Stimulated activated CD4-positive, alpha-beta T cell treated with anti-CD3 and anti-CD28 coated beads, Interleukin-12 subunit alpha, Interleukin-12 subunit beta, amount 100 ng/mL, for 24 hours (primary cell): ENCODE results near the gene SERPINA3.
"Not testable (repeated sequence)": the region's sequence is repeated elsewhere in the genome, so short reads cannot be mapped to it uniquely, and the experiment has no call there.

ENCODE experiments used
- DNase-seq, 2 experiments: peaks; one replicate each; pipeline ENCODE4 v3.0.0-alpha.2; 2020; ENCODE audit warnings: low read depth in 2 of 2

Gene SERPINA3

GRCh38 chr14:94612174-94612573 is at the start of gene SERPINA3:
Gene SERPINA3 (plus strand): TSS chr14:94612391. CDS start chr14:94614442, 2,051 bp downstream.
- DNase-seq: no peak

- DNase-seq: no peak
These were observed 49.0 kb upstream of the SERPINA3 start for GRCh38 chr14:94562941-94563883.

- no peak for DNase-seq
These were observed 47.8 kb upstream of the SERPINA3 start for GRCh38 chr14:94564381-94564780.

DNA sequence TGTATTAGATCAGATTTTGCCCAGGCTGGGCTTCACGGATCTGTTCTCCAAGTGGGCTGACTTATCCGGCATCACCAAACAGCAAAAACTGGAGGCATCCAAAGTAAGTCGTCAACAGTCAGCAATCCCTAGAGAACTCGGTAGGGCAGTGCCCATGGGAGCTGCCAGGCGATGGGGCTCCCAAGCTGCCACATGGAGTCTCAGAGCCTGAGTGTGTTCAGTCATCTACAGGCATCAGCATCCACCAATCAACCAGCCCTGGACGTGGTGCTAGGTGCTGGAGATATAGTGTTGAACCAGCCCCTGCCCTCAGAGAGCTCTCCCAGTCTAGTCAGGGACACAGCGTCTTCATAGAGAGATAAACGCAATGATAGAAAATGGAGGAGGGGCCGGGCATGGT is 44.0 kb upstream of the SERPINA3 start:
- DNase-seq: no peak

DNA sequence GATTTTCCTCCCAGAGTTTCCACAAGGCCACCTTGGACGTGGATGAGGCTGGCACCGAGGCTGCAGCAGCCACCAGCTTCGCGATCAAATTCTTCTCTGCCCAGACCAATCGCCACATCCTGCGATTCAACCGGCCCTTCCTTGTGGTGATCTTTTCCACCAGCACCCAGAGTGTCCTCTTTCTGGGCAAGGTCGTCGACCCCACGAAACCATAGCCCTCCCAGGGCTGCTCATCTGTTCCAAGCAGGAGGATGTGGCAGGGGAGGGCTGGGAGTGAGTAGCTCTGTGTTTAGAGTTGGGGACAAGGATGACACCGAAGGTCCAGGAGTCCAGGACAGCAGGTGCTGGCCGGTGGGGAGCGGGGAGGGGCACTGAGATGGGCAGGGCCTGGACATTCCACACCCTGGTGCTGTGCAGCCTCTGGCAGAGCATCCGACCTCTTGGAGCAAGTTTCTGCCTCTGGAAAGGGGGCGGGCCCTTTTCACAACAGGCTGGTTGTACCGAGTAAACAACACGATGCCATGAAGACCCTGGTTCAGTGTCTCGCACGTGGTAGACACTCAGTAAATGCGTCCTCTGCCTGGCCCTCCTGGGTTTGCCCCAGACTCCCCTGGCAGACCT is 42.7 kb upstream of the SERPINA3 start:
- DNase-seq: no peak

DNA sequence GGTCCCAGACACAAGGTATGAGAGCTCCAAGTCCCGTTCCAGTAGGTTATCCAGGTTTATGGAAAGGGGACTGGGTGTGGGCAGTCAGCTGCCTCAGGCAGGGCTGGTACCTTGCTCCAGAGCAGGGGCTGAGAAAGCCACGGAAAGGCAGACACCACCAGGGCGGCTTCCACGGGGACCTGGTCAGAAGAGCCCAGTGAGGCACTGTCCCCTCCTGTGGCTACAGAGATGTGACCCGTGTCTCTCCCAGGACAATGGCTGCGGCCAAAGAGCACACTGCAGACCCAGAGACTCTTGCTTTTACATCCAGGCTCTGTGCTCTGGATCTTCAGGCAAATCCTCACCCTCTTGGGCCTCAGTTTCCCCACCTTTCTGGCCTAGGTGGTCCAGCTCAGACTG is 42.2 kb upstream of the SERPINA3 start:
- DNase-seq: no peak

GRCh38 chr14:94570440-94570839 is 41.8 kb upstream of the SERPINA3 start:
- no peak for DNase-seq

DNA sequence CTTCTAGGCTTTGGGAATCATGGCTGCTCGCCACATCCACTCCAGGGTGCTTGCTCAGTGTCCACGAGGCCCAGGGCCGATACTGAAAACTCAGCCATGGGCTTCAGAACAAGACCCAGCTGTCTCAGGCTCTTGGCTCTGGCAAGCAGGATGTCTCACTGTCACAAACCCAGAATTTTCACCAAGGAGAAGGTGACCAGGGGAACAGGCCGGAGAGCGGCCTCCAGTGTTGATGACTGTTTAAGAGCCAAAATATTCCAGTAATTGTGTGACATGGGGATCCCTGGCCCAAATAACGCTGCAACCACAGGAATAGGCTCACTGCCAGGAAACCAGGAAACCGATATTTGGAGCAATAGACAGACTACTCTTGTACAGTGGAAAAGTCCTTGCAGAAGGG is 40.8 kb upstream of the SERPINA3 start:
- no peak for DNase-seq

DNA sequence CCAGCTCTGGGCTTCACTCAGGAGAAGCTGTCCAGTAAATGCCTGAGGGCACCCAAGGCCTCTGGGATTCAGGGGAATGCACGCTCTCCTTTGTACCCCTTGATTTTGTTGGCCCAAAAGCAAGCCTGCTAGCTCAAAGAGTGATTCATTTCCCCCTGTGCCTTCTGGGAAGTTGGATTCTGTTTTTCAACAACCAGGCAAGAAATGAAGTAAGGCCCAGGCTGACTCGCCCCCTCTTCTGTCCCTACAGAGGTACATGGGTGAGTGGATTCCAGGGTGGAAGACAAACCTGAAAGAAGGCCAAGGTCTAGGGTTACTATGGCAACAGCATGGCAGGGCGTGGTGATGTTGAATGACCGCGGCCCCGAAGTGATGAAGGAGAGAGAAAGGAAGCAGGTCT is 40.2 kb upstream of the SERPINA3 start:
- DNase-seq: no peak

DNA sequence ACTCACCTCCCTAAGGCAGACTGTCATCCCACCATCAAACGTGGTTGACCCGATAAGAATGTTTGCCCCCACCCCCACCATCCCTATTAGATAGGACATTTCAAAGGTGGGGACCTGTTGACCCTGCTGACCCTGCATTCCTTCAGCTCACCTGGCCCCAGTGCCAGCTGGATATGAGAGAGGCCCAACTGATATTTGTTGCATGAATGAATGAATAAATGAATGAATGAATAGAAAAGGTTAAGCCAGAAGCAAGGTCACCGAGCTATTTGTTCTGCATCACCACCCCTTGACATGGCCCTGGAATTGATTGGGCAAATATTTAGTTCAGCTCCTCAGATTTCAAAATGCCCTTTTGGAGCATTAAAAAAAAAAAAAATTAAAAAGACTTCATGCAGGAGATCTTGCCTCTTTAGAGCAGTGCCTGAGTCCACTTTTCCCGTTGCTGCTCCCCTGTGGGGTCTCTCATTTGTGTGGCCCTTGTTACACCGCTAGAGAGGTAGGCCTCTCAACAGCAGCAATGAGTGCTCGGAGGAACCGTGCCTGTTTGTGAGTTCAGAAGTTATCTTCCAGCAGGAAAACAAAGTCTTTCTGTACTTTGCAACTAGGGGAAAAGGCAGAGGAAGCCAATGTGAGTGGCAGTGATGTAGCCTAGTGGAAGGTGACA is 39.4 kb upstream of the SERPINA3 start:
- DNase-seq: no peak

DNA sequence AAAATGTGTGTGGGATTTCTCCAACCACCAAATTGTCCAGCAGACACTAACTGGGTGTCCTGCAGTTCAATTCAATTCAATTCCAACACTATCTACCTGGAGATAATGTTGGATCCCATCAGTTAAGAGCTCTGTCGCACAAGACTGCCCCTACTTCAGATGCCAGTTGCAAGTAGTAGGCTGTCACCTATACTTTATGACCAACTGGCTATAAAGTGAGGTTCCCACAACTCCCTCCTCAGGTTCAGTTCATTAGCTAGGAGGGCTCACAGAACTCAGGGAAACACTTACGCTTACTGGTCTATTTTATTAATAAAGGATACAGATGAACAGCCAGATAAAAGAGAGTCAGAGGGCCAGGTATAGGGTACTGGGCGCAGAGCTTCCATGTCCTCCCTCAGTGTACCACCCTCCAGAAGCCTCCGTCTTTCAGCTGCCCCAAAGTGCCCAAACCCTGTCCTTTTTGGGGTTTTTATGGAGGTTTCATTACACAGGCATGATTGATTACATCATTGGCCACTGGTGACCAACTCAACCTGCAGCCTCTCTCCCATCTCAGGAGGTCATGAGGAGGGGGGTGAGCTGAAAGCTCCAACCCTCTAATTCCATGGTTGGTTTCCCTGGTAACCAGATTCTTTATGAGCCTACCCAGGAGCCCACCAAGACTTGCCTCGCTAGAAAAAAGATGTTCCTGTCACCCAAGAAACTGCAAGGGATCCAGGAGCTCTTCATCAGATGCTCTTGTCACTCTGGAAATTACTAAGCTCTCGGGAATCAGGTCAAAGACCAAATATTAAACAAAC is 38.5 kb upstream of the SERPINA3 start:
- no peak for DNase-seq

DNA sequence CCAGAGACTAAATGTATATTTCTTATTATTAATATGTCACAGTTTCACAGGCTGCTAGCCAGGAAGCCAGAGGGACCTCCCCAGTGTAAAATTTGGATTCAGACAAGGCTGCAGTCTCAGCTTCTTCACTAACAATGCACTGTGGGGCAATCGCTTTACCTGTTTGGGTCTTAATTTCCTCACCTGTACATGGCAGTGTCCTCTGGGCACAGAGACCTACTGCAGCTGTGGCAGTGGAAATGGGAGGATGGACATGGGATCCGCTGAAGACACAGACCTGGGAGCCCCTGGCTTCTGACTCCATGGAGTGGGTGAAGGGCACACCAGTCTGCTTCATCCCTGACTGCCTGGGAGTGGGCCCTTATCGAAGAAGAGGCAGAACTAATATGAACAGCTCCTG is 37.9 kb upstream of the SERPINA3 start:
- no peak for DNase-seq

DNA sequence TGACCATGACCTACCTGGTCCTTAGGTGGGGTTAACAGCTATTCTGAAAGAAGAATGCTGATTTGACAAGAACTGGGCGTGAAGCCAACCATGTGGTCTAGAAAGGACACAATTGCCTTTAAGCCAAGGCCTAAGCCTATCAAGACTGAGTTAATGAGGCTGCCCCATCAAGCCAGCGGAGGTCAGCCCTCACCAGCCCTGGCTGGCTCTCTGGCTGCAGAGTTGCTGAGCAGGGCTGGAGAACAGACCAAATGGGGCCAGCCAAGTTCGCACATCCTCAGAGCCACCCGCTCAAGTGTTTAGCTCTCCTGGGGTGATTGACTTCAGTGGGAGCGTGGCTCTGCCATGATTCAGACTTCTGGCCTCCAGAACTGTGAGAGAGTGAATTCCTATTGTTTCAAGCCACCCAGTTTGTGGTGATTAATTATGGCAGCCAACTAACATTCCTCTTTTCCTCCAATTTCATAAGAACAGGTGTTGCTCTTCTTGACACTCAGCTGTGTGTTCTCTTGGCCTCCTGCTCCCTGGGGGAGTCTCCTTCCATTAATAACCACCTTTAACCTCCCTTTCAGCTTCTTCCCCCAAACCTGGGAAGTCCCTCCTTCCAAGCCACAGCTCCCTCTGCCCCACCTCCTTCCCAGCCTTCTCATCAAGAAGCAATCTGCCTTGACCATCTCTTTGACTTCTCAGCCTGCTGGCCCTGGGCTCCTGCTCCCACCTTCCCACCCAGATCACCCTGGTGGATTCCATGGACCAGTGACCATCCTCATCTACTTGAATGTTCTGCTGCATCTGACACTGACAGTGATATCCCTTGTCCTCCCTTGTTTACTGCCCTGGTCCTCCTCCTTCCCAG is 36.2 kb upstream of the SERPINA3 start:
- no peak for DNase-seq

- DNase-seq: not testable (repeated sequence)
These were observed 34.7 kb upstream of the SERPINA3 start for GRCh38 chr14:94577472-94577871.

GRCh38 chr14:94578712-94579111 is 33.5 kb upstream of the SERPINA3 start:
- no peak for DNase-seq

DNA sequence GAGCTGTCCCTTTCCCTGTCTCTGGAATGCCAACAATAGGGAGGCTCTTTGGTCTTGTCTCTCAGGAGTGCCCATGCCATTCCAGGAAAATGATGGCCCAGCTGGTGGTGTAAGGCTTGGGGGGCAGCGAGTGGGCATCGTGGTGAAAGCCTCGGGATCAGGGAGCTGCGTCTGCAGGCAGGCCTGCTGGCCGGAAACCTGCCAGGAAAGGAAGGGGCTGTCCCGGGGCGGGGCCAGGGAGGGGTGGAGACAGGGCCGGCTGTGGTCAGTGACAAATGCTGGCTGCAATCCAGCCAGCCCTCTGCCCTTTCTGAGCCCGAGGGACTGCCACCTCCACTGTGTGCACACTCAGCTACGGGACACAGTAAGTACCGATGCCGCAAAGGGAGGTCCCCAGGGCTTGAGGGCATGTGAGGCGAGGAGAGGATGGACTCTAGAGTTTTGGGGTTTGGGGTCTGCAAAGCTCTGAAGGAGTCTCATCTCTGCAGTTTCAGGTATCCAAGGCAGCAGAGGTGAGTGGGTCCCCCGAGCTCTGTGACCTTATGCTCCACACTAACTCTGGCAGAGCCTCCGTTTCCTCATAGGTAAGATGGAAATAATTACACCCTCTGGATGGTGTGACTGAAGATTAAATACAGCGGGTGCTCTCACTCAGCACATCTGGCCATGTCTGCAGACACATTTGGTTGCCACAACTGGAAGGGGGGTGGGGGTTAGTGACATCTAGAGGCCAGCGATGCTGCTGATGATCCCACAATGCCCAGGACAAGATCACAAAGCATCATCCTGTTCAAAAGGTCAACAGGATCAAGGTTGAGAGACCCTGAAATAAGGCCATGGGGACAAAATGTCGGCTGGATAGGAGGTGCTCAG is 30.8 kb upstream of the SERPINA3 start, which contains the start of gene SERPINA5:
Gene SERPINA5 (plus strand): TSS at position 300 of the 873 bp plus-strand sequence. CDS start 5,937 bp downstream, outside the sequence.
- DNase-seq: no peak

DNA sequence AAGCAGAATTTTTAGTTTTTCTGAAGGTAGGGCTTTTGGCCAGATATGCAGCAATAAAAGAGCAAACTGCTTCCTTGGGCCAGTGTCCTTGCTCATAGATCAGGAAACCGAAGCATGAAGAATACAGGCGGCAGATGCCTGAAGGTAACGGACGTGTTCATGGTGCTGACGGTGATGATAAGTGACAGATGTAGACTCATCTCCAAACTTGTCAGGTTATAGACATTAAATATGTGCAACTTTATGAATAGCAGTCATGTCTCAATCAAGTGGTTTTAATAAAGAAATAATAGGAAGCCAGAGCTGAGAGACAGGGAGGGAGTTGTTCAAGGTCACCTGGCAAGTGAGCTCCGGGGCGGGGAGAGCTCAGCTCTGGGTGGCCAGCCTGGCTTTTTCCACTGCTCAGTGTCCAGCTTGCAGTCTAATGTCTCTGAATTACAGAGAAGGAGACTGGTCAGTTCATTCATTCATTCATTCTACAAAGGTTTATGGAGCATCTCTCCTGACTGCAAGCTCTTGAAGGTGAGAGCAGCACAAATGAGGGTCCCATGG is 29.9 kb upstream of the SERPINA3 start:
- no peak for DNase-seq

DNA sequence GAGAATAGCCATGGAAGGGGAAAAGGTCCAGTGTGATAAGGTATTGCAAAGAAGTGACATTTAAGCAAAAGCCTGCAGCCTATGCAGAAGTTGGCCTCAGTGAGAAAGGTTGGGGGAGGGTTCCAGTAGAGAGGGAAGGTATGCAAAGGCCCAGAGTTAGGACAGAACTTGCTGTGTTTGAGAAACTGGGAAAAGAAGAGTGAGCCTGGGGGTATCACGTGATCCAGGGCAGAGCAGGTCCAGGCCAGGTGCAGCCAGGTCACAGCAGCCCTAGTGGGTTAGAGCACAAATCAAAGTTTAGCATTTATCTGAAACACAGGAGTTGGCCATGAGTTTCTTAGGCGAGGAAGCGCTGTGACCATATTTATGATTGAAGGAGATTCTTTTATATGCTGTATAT is 29.3 kb upstream of the SERPINA3 start:
- no peak for DNase-seq

GRCh38 chr14:94583557-94583956 is 28.6 kb upstream of the SERPINA3 start:
- DNase-seq: no peak
